Measurements from ENCODE around the gene NAV2.
A peak's percentile ranks its signal among the peaks of the same experiment; 100 is the strongest.

Gene NAV2

DNA sequence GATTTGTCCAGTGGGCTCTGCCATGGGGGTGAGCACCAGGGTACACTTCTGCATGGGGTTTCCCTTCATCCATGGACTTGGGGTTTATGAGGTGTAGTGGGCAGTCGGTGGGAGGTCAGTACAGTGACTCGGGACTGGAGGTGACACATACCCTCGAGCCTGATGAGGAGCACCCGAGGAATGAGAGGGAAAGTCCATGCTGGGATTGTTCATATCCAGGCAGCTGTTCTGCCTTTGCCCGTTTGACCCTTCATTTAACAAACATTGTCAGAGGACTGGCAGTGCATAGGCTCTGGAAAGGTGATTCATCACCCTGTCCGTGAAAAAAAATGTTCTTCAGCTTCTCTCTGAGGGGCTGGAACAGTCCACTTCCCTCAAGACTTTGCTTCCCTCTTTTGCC lies 2.7 kb downstream of the NAV2 start:
- no peak for DNase-seq (ENCODE audit: low read depth in 1 of 2, low spot score in 1 of 2)

GRCh38 chr11:19718051-19718450 lies 5.4 kb downstream of the NAV2 start:
- DNase-seq (ENCODE audit: low read depth in 1 of 2, low spot score in 1 of 2): no peak

DNA sequence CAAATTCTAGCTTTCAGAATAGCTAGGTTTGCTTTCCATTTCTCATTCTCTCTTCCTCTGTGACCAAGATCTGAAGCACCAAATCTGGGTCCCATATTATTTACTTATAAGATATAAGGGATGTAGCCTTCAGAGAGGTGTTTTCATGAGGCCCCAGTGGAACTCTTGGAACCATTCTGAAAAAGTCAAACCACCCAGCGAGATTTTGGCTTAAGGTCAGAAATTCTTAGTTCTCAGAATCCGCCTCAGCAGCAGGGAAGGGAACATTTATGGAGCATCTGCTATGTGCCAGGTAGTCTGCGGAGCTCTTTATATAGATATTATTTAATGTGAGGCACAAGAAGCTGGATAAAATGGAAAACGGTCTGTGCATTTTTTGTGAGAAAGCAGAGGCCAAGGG lies 6.3 kb downstream of the NAV2 start:
- DNase-seq (ENCODE audit: low read depth in 1 of 2, low spot score in 1 of 2): no peak

- DNase-seq (ENCODE audit: low read depth in 1 of 2, low spot score in 1 of 2): no peak
Measured at GRCh38 chr11:19719960-19720359, 7.3 kb downstream of the NAV2 start.

DNA sequence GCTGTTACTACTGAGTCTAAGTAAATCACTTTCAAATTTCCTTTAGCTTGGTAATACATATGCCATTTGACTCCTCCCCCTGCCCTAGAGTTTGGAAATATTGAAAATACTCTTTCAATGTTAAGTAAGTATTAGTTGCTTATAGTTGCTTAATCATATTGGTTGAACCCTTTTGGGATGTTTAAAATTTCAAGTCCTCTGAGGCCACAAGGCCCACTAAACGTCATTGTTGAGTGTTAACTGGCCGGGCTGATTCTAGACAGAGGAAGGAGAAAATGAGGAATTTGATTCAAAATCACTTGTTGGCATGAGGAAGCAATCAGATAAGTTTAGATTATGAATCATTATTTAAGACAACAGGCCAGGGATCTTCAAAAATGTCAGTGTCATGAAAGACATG lies 8.5 kb downstream of the NAV2 start:
- no peak for DNase-seq (ENCODE audit: low read depth in 1 of 2, low spot score in 1 of 2)

GRCh38 chr11:19722702-19723101 lies 10.1 kb downstream of the NAV2 start:
- no peak for DNase-seq (ENCODE audit: low read depth in 1 of 2, low spot score in 1 of 2)

DNA sequence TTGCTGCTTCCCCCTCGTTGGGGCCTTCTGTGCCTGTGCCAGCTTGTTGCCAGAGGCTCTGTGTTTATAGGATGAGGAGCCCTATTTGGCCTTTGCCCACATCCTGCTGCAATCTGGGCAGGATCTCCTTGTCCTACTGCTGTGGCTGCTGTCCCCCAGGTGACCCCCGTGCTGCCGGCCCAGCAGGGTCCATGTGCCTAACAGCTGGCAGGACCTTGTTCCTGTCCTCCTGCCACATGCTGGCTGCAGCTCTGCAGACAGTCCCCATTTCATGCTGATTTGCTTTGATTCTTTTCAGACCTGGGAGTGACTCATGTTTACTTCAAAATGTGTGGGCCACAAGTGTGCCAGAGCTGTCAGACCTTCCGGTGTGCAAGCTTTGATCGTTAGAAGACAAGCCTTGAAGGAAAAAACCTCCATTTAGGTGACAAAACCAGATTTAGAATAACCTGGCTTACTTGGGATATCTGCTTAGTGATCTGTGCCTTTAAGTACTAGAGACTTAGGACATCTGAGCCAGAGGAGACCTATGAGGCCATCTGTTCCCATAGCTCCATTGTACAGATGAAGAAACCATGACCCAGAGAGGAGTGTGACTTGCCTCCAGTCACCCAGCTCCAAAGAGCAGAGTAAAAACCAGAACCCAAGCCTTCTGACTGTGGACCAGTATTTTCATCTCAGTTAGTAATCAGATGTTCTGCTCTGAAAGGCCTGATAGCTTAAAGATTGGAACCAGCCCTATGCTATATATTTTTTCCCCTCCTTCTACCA lies 11.1 kb downstream of the NAV2 start:
- DNase-seq (ENCODE audit: low read depth in 1 of 2, low spot score in 1 of 2): peak in 1 of 2 donors; percentile 15

- no peak for DNase-seq (ENCODE audit: low read depth in 1 of 2, low spot score in 1 of 2)
Measured at GRCh38 chr11:19724765-19725164, 12.1 kb downstream of the NAV2 start.

DNA sequence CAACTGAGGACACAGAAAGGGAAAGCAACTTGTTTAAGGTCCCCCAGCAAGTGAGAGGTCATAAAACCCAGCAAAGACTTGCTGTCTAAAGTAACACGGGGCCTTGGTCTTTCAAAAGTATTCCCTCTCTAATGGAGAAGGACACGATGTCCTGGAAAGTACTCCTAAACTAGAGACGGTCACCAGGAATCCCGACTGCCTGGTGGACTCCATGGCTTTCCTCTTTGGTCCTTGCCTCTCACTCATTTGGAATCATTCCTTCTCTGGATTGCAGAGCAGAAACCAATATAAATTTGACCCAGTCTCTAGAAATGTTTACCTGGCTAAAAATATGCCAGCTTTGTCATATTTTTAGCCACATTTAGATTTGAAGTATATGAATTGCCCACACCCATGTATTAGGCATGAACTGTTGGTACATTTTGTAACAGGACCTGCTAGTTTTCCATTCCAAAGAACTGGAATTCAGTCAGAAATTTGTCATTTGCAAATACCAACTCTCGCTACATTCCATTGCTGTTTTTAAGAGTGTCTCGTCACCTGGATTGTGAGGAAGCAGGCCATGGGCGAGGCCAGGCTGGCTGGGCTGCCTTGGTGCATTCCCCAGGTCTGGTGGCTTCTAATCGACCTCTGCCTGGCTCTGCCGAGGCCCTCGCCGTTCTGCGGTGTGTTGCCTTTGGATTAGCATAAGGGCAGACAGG lies 12.9 kb downstream of the NAV2 start:
- no peak for DNase-seq (ENCODE audit: low read depth in 1 of 2, low spot score in 1 of 2)

DNA sequence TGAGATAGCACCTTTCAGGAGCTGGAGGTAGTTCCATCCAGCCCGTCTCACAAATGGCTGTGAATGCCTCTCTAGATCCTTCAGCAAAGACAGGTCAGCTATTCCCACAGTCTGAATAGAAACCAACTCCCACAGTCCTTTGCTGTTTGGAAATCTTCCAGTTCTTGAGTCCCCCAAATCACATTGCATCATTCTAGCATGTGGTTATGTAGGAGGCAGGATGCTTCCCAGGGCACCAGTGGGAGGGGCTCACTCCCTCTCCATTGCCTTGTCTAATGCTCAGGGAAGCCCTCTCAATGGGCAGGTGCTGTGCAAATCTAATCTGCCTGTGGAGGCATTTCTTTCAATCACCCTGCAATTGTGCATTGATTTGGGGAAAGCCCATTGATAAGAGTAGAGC lies 14.6 kb downstream of the NAV2 start:
- no peak for DNase-seq (ENCODE audit: low read depth in 1 of 2, low spot score in 1 of 2)

- DNase-seq (ENCODE audit: low read depth in 1 of 2, low spot score in 1 of 2): no peak
Measured at GRCh38 chr11:19728436-19728835, 15.8 kb downstream of the NAV2 start.

DNA sequence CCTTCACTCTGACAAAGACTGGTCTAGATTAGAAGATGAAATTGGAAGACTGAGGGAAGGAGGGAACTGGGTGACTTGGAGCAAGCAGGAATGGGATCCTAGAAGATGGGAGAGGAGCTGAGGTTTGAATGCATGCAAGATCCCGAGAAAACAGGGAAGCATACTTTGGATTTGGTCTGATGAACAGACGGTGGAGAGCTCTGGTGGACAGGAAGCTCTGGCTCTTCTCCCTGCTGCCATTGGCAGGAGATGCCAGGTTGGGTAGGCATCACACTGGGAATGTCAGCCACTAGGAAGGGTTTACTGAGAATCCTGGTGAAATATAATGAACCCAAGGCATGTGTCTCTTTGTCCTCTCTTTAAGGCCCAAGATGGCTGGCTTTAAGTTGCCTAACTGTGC lies 16.5 kb downstream of the NAV2 start:
- DNase-seq (ENCODE audit: low read depth in 1 of 2, low spot score in 1 of 2): no peak

DNA sequence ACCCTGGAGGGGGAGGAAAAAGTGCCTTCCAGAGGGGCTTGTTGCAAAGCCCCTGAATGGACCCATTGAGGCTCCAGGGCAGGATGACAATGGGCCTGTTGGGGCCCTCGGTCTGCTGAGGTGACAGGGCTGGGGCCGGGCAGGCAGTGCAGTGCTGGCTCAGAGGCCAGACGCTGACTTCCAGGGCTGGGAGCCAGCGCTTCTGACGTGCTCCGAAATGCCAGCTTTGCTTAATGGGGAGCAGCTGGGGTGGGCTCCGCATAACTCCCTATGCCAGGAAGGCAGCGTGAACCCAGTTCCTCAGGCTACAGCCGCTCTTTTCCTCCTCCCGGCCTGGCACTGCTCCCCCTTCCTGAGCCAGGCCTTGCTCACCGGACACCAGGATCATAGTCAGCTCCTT lies 17.7 kb downstream of the NAV2 start:
- DNase-seq (ENCODE audit: low read depth in 1 of 2, low spot score in 1 of 2): no peak

- no peak for DNase-seq (ENCODE audit: low read depth in 1 of 2, low spot score in 1 of 2)
Measured at GRCh38 chr11:19734171-19734570, 21.5 kb downstream of the NAV2 start.

DNA sequence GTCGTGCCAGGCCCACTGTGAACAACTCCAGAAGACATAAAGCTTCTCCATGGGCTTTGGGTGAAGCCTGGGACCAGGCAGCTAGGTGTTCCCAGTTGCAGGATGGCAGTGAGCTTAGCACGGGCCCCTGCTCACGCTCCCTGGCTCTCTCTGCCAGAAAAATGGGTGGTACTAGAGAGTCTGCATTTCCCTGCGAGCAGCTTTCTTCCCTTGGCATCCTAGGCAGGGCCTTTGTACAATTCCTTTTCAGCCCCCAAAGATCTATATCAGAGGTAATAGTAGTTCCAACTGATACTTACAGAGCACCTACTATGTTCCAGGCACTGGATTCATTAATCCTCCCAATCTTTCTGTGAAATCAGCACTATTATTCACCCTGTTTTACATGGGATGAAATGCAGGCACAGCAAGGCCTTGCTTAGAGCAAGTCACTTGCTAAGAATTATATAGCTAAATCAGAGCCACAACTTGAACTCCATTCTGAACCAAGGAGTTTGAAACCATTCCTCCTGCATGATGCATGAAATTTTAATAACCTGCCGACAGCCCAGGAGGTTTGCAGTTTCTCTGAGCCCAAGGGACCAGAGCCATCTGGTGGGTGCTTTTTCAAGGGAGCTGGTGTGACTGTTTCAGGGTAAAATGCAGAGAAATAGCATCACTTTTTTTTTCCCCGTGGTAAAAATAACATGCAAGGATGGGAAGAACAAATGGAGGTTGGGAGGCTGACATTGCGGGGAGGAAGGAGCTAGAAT lies 22.7 kb downstream of the NAV2 start:
- DNase-seq (ENCODE audit: low read depth in 1 of 2, low spot score in 1 of 2): no peak

DNA sequence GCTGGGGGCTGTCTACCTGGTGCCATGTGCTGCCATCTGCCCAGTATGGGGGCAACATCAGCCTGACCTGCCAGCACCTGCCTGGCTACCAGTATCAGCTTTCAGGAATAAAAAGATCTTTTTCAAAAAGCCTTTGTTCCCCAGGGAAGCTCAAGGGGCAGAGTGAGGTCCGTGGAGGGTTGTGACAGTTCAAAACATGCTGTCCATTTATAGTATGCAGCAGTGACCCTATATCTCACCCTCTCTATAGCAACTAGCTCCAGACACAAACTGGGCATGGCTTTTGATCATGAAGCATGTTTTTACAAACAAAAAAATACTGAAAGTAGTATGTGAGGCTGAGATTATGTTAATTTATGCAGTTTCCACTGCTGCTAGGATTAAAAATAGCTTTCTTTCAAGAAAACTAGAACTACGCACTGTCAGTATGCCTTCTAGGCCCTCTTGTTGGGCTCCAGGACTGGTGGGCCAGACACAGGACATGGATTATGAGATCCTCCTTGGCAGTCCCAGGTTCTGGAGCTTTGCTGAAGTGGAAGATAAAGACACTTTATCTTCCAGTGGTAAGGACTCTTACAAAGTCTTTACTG lies 23.4 kb downstream of the NAV2 start:
- DNase-seq (ENCODE audit: low read depth in 1 of 2, low spot score in 1 of 2): no peak

DNA sequence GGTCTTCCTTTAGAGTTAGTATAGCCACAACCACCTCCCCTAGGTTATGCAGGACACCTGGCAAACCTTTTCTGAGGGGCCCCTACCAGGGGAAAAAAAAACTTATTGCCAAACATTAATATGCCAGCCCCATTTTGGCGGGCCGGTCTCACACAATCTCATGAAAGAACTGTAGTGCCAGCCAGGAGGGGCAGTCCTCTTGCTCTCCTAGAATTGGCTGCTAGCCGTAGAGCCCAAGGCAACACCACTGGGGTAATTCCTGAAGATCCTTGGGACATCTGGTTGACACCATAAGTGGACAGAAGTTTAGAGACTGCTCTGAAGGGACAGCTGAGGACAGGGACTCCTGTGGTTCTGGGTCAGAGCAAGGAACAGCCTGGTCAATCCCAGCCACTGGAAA lies 24.2 kb downstream of the NAV2 start:
- DNase-seq (ENCODE audit: low read depth in 1 of 2, low spot score in 1 of 2): no peak

- DNase-seq (ENCODE audit: low read depth in 1 of 2, low spot score in 1 of 2): no peak
Measured at GRCh38 chr11:19737575-19737974, 24.9 kb downstream of the NAV2 start.

- DNase-seq (ENCODE audit: low read depth in 1 of 2, low spot score in 1 of 2): no peak
Measured at GRCh38 chr11:19738124-19738523, 25.5 kb downstream of the NAV2 start.

DNA sequence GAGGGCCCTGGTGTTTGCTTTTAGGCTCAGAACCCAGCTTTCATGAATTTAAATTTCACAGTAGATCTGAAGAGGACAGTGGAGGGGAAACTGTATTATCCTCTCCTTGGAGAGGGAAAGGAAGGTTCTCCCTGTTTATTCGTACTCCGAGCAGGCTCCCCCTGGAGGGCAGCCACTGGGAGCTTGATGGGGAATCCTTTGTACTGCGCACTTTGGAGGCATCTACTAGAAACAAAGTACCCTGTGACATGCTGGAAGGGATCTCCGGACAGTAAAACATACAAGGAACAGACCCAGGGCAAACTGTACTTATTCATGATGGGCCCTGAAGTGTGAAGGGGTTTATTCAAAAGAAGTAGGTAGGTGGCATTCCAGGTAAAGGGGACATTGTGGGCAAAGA lies 27.2 kb downstream of the NAV2 start:
- no peak for DNase-seq (ENCODE audit: low read depth in 1 of 2, low spot score in 1 of 2)

- no peak for DNase-seq (ENCODE audit: low read depth in 1 of 2, low spot score in 1 of 2)
Measured at GRCh38 chr11:19740586-19740985, 27.9 kb downstream of the NAV2 start.
